Breast epithelium (tissue), 4 donors: ENCODE data around the gene MACROD1. TPM values are rescaled to one million over a fixed set of nuclear protein-coding genes. Genes with fewer than 3 reads are reported as not detected.

Experiments
- DNase-seq, 2 donors: peaks; one replicate each; pipeline ENCODE4 v3.0.0-alpha.2; 2019; ENCODE audit warnings: low spot score in 2 of 2
- H3K27ac ChIP-seq, 2 donors: fragments of 200-600 bp; sonication (generic) in 1 of 2; one replicate each; pipeline ENCODE4 v1.5.1; 2016 to 2019; ENCODE audit warnings: mild to moderate bottlenecking in 1 of 2
- H3K27me3 ChIP-seq, 2 donors: fragments of 200-600 bp; sonication (generic) in 1 of 2; one replicate each; pipeline versions ENCODE4 v1.5.1 to v1.6.0; 2017 to 2019; ENCODE audit warnings: control low read depth in 1 of 2, mild to moderate bottlenecking in 1 of 2
- H3K36me3 ChIP-seq: fragments of 200-600 bp; one replicate; pipeline ENCODE4 v1.5.1; 2019
- H3K4me1 ChIP-seq, 2 donors: fragments of 200-600 bp; sonication (generic); one replicate each; pipeline ENCODE4 v1.5.1; 2016 to 2019; ENCODE audit warnings: control low read depth in 1 of 2
- H3K4me3 ChIP-seq, 3 donors: fragments of 200-600 bp; sonication (generic); 1 replicate in 2 of 3; 2 replicates in 1 of 3; pipeline ENCODE4 v1.5.1; 2016 to 2019; ENCODE audit warnings: mild to moderate bottlenecking in 3 of 3, moderate library complexity in 2 of 3
- H3K9me3 ChIP-seq, 2 donors: fragments of 200-600 bp; sonication (generic) in 1 of 2; one replicate each; pipeline ENCODE4 v1.5.1; 2016 to 2019; ENCODE audit warnings: control low read depth in 1 of 2
- POLR2A ChIP-seq: fragments of 450-650 bp; IDR thresholded peaks from one replicate; pipeline ENCODE4 v1.6.1; 2016; ENCODE audit warnings: antibody characterized with exemption, mild to moderate bottlenecking, moderate library complexity
- POLR2AphosphoS5 ChIP-seq, 3 donors: sonication (generic); formaldehyde crosslinking; IDR thresholded peaks; one replicate each; pipeline ENCODE4 v1.6.1; 2017; ENCODE audit warnings: antibody characterized with exemption in 3 of 3
- intact Hi-C: fragments of 100-400 bp; cut with DNase I; formaldehyde crosslinking; loops from one replicate; pipeline ENCODE4 v1.15.1; 2023; ENCODE audit warnings: low total_unique reads
- total RNA-seq, 3 donors: library from RNA; depleted of rRNA; stranded (reverse); fragments of >200 nt; gene quantifications; one replicate each; pipeline ENCODE4 v1.1.0, GENCODE V29; 2016
- TF ChIP-seq, protein P1 (sequence below), 3 donors: fragments of 450-650 bp; IDR thresholded peaks; one replicate each; pipeline ENCODE4 v1.5.1; 2016 to 2017; ENCODE audit warnings: antibody characterized with exemption in 3 of 3, mild to moderate bottlenecking in 3 of 3, moderate library complexity in 3 of 3

Gene MACROD1
- total RNA-seq, 3 donors from 2014 or later = 19.7 to 113 (median 40.3) TPM

DNA sequence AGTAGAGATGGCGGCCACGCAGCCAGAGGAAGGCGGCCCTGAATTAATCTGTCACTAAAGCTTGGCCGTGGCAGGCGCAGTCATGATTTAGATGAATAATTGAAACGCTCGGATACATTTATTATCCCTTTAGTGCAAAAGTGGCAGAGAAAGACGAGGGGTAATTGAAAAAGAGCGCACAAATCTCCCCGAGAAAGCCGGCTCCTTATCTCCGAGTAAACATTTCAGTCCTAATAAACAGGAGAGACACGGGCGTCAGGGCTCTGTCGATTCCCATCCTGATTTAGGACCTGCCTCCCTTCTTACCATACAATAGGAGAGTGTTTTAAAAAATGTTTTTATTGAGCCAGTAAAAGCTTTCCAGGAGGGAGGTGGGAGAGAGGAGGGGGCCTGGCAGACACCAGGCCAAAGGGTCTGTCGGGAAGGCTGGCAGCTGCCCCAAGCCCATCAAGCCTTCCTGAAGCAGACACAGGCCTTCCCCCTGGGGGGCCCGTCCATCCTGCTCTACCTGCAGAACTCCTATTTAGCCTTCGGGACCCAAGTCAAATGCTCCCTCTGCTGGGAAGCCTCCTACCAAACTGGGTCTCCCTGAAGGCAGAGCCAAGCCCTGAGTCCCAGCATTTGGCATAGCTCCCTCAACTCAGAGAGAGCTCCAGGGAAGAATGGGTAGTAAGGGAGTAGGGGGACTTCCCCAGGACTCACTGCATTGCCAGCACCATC is 156.8 kb downstream of the MACROD1 start:
- no peak for DNase-seq
- H3K36me3 ChIP-seq = no peaks in the 10 kb centered on the region
- H3K27ac ChIP-seq = no peak overlapping the region
- H3K4me1 ChIP-seq = peaks cover 0 to 4% of the 10 kb centered on the region in 2 donors
- no peaks in the 10 kb centered on the region for H3K27me3 ChIP-seq
- TF ChIP-seq POLR2AphosphoS5 (IDR thresholded peaks at IDR 0.05) = no peak
- TF ChIP-seq POLR2A = no peak
- TF ChIP-seq, protein P1, sequence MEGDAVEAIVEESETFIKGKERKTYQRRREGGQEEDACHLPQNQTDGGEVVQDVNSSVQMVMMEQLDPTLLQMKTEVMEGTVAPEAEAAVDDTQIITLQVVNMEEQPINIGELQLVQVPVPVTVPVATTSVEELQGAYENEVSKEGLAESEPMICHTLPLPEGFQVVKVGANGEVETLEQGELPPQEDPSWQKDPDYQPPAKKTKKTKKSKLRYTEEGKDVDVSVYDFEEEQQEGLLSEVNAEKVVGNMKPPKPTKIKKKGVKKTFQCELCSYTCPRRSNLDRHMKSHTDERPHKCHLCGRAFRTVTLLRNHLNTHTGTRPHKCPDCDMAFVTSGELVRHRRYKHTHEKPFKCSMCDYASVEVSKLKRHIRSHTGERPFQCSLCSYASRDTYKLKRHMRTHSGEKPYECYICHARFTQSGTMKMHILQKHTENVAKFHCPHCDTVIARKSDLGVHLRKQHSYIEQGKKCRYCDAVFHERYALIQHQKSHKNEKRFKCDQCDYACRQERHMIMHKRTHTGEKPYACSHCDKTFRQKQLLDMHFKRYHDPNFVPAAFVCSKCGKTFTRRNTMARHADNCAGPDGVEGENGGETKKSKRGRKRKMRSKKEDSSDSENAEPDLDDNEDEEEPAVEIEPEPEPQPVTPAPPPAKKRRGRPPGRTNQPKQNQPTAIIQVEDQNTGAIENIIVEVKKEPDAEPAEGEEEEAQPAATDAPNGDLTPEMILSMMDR (IDR thresholded peaks at IDR 0.05) = no peak
- H3K9me3 ChIP-seq = no peaks in the 10 kb centered on the region
- intact Hi-C loops = no loop called here
- no peak overlapping the region for H3K4me3 ChIP-seq

DNA sequence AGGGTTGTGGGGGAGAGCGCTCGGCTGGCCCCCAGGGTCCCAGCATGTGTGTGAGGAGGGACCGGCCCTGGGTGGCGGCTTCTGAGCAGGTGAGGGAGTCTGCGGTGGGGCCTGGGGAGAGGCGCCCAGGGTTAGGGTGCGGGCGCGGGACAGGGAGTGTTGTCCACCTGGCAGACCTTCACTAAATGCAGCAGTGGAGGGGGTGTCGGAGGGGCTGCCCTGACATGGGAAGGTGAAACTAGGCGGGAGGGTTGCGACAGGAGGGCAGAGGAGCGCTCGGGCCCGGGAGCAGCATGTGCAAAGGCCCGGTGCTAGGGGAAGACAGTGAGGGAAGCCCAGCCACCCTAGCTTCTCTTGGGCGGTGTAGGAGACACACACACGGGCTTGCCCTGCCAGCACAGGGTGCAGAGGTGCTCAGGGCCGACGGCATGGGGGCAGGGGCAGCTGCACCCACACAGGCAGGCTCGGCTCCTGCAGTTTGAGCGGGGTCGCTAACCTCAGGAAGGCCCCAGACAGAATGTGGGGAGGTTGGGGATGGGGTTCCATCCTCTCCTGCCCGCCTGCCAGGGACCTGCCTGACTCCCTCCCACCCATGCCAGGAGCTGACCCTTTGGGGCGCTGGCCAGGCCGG is 157.5 kb downstream of the MACROD1 start:
- TF ChIP-seq, protein P1 (IDR thresholded peaks at IDR 0.05) = no peak
- TF ChIP-seq POLR2A (no peak), POLR2AphosphoS5 (IDR thresholded peaks at IDR 0.05) (no peak)
- H3K4me3 ChIP-seq = peak overlapping the region in 2 of 3 donors; percentile 42 to 67
- DNase-seq = no peak
- H3K4me1 ChIP-seq = peaks cover 0 to 4% of the 10 kb centered on the region in 2 donors
- intact Hi-C loops = no loop called here
- H3K27me3 ChIP-seq = no peaks in the 10 kb centered on the region
- H3K27ac ChIP-seq = no peak overlapping the region
- no peaks in the 10 kb centered on the region for H3K36me3 ChIP-seq
- H3K9me3 ChIP-seq = no peaks in the 10 kb centered on the region

DNA sequence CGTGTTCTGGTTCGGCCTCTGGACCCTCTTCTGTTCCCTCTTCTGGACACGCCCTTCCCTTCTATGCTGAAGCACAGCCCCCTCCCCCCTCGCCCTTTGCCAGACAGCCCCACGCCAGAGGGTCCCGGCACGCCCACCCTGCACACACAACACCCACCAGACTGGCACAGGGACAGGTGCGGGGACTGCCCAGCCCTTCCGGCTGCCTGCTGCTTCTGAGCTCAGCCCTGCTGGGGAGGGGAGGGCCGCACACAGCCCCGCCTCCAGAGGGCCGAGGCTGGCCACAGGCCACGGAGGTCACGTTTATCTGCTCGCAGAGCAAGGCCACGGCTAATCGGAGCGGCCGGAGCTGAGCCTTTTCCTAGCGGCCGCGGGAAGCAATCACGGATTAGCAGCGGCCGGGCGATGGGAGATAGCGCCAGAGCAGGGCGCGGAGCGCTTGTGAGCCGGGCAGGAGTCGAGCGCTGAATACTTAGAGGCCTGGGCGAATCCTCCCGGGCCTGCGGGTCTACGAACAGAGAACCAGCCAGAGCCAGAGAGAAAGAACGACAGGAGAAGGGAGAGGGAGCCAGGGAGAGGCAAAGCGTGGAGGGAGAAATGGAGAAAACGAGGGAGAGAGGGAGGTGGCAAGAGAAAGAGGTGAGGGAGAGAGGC is 158.2 kb downstream of the MACROD1 start:
- Histone ChIP-seq H3K4me1 (peaks cover 0 to 4% of the 10 kb centered on the region in 2 donors), H3K4me3 (peak overlapping the region; percentile 36 to 67 (median 42)), H3K9me3 (no peaks in the 10 kb centered on the region), H3K27me3 (no peaks in the 10 kb centered on the region), H3K27ac (no peak overlapping the region), H3K36me3 (no peaks in the 10 kb centered on the region)
- intact Hi-C loops = no loop called here
- TF ChIP-seq, protein P1 (IDR thresholded peaks at IDR 0.05) = peak in 1 of 3 donors; percentile 26
- TF ChIP-seq POLR2A = no peak
- DNase-seq = no peak

DNA sequence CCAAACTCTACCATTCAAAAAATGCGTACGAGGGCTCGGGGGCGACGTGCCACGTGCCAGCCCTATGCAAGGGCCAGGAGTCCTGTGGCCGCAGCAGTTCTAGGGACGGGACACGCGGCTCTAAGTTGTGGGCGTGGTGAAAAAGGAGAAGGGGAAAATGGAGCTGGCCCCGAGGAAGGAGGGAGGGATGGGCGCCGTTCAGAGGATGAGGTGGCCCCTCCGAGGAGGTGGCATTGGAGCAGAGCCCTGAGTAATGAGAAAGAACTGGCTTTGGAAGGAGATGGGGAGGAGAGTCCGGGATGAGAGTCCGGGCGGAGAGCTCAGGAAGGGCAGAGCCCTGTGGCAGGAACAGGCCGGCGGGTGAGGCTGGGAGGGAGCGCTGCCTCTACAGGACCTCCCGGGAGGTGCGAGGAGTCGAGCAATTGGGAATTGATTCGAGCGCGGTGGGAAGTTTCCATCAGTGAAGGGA is 158.7 kb downstream of the MACROD1 start:
- H3K27ac ChIP-seq = no peak overlapping the region

More for the DNA sequence above, 158.7 kb downstream of the MACROD1 start:
- TF ChIP-seq, protein P1 (IDR thresholded peaks at IDR 0.05) = no peak
- TF ChIP-seq POLR2A (no peak), POLR2AphosphoS5 (IDR thresholded peaks at IDR 0.05) (no peak)
- Histone ChIP-seq H3K4me1 (peaks cover 0 to 4% of the 10 kb centered on the region in 2 donors), H3K36me3 (no peaks in the 10 kb centered on the region), H3K4me3 (peak overlapping the region; percentile 36 to 67 (median 42)), H3K9me3 (no peaks in the 10 kb centered on the region), H3K27me3 (no peaks in the 10 kb centered on the region)
- no peak for DNase-seq
- intact Hi-C loops = no loop called here
